ENCODE data around the gene ACP6.
"Not testable (repeated sequence)": the region's sequence is repeated elsewhere in the genome, so short reads cannot be mapped to it uniquely, and the experiment has no call there.

DNA sequence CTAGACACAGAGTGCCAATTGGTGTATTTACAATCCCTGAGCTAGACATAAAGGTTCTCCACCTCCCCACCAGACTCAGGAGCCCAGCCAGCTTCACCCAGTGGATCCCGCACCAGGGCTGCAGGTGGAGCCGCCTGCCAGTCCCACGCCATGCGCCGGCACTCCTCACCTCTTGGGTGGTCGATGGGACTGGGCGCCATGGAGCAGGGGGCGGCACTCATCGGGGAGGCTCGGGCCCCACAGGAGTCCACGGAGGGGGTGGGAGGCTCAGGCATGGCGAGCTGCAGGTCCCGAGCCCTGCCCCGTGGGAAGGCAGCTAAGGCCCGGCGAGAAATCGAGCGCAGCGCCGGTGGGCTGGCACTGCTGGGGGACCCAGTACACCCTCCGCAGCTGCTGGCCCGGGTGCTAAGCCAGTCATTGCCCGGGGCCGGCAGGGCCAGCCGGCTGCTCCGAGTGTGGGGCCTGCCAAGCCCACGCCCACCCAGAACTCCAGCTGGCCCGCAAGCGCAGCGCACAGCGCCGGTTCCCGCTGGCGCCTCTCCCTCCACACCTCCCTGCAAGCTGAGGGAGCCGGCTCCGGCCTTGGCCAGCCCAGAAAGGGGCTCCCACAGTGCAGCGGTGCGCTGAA is 10.4 kb upstream of the ACP6 start:
- not testable (repeated sequence) for TF ChIP-seq SNAI2, ZC3H10 (CRISPR knock-in tag; IDR thresholded peaks at IDR 0.05)
- TF ChIP-seq, protein P1, sequence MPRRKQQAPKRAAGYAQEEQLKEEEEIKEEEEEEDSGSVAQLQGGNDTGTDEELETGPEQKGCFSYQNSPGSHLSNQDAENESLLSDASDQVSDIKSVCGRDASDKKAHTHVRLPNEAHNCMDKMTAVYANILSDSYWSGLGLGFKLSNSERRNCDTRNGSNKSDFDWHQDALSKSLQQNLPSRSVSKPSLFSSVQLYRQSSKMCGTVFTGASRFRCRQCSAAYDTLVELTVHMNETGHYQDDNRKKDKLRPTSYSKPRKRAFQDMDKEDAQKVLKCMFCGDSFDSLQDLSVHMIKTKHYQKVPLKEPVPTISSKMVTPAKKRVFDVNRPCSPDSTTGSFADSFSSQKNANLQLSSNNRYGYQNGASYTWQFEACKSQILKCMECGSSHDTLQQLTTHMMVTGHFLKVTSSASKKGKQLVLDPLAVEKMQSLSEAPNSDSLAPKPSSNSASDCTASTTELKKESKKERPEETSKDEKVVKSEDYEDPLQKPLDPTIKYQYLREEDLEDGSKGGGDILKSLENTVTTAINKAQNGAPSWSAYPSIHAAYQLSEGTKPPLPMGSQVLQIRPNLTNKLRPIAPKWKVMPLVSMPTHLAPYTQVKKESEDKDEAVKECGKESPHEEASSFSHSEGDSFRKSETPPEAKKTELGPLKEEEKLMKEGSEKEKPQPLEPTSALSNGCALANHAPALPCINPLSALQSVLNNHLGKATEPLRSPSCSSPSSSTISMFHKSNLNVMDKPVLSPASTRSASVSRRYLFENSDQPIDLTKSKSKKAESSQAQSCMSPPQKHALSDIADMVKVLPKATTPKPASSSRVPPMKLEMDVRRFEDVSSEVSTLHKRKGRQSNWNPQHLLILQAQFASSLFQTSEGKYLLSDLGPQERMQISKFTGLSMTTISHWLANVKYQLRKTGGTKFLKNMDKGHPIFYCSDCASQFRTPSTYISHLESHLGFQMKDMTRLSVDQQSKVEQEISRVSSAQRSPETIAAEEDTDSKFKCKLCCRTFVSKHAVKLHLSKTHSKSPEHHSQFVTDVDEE (CRISPR knock-in tag; IDR thresholded peaks at IDR 0.05), result not testable (repeated sequence)

Measured in SK-N-SH treated with all-trans-retinoic acid at 6 μM for 48 hours (cell line).